ENCODE results near the gene PAM16. TPM values are rescaled to one million over a fixed set of nuclear protein-coding genes. Genes with fewer than 3 reads are reported as not detected.
A peak's percentile ranks its signal among the peaks of the same experiment; 100 is the strongest.

Gene PAM16
- total RNA-seq, 2 donors from 2014 or later: 57.7 to 66.2 TPM

DNA sequence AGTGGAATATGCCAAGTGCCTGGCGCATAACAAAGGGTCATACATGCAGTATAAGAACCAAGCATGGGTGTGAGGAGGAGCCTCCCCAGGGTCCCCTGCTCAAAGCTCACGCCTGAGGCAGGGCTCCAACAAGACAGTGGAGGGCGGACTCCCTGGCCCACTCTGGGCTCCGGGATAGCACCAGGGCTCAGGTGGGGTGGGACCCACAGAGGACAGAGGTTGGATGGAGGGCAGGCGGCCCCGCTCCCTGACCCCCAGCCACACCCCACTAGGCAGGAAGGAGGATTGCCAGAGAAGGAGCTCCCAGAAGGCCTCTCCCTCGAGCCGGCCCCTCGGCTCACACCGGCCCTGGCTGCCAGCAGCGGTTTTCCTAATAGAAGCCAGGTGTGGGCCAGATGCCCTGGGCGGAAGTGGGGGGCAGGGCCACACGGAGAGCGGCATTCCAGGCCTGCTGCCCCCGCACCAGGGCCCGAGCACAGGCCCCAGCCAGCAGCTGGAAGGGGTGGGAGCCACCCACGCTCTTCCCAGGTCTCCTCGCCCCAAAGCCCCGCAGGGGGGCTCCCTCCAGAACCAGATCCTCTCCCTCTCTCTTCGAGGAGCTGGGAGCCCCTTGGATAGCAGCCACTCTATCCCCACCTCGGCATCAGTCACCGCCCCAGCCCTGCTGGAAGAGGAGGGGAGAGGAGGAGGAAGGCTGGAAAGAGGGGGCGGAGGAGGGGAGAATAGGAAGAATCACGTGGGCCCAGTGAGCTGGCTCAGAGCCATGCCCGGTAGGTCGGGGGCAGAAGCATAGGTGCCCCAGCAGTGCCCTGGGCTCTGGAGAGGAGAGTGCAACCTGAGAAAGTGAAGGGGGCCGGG is 41.5 kb upstream of the PAM16 start:
- H3K36me3 ChIP-seq (ENCODE audit: control insufficient read depth, insufficient read depth, low read length): peaks cover 4% of the 10 kb centered on the region
- Mint-ChIP-seq H3K36me3 (ENCODE audit: low read depth) (peaks cover 10% of the 10 kb centered on the region), H3K9me3 (no peaks in the 10 kb centered on the region), H3K4me1 (peaks cover 9% of the 10 kb centered on the region), H3K4me3 (no peak overlapping the region), H3K27ac (peak overlapping the region; percentile 80), H3K27me3 (ENCODE audit: insufficient read depth) (no peaks in the 10 kb centered on the region)
- no peaks in the 10 kb centered on the region for H3K4me1 ChIP-seq (ENCODE audit: control insufficient read depth, insufficient read depth, low read length)
- no peaks in the 10 kb centered on the region for H3K9me3 ChIP-seq (ENCODE audit: control insufficient read depth, low read length)
- no peak overlapping the region for H3K9ac ChIP-seq (ENCODE audit: extremely low read depth, low read length, poor library complexity, severe bottlenecking)
- WGBS, 2 experiments (ENCODE audit: insufficient coverage in 1 of 2, insufficient read length in 1 of 2): 57 to 59% methylated on average over 13 to 27 of the region's 27 CpGs
- peak; percentile 91 for DNase-seq
- H3K4me3 ChIP-seq (ENCODE audit: low read length): no peak overlapping the region
- H3K27ac ChIP-seq (ENCODE audit: low read depth, low read length): peak overlapping the region; percentile 16
- H3K27me3 ChIP-seq (ENCODE audit: control insufficient read depth, insufficient read depth, low read length, poor library complexity, severe bottlenecking): no peaks in the 10 kb centered on the region
- no peak for TF ChIP-seq CTCF (conservative IDR thresholded peaks at IDR 0.05)

DNA sequence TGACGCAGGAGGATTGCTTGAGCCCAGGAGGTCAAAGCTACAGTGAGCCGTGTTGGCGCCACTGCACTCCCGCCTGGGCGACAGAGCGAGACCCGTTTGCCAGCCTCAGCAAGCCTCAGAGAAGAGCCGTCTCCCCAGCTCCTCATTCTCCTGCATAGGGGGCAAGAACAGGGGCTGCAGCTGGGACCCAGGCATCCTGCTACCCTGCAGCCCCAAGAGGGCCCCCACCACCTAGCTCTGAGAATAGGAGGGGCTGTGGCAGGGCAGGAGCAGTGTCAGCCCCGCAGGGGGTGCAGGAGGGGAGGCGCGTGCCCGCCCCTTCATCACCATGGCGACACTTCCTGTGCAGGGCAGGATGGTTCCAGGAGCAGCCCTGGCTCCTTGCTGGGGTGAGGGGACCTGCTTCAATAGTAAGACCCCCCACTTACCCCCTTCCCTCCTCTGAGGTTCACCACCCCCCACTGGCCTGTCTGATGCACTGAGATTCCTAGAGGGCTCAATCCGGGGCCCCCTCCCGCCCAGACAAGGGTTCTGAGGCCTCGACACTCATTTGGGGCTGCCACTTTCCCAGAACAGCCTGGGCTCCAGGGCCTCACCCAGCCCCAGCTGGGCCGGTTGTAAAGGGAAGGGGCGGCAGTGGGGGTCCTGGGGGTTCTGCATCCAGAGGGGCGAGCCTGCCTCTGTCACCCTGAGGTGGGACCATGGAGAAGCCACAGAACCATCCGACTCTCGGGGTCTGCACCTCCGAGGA is 40.7 kb upstream of the PAM16 start:
- Histone ChIP-seq H3K27me3 (ENCODE audit: control insufficient read depth, insufficient read depth, low read length, poor library complexity, severe bottlenecking) (no peaks in the 10 kb centered on the region), H3K4me3 (ENCODE audit: low read length) (no peak overlapping the region), H3K9me3 (ENCODE audit: control insufficient read depth, low read length) (no peaks in the 10 kb centered on the region), H3K9ac (ENCODE audit: extremely low read depth, low read length, poor library complexity, severe bottlenecking) (no peak overlapping the region), H3K27ac (ENCODE audit: low read depth, low read length) (peak overlapping the region; percentile 16), H3K36me3 (ENCODE audit: control insufficient read depth, insufficient read depth, low read length) (peaks cover 4% of the 10 kb centered on the region), H3K4me1 (ENCODE audit: control insufficient read depth, insufficient read depth, low read length) (no peaks in the 10 kb centered on the region)
- 78 to 82% methylated on average over 19 to 21 of the region's 22 CpGs for WGBS, 2 experiments (ENCODE audit: insufficient coverage in 1 of 2, insufficient read length in 1 of 2)
- Mint-ChIP-seq H3K27ac (peak overlapping the region; percentile 66), H3K9me3 (no peaks in the 10 kb centered on the region), H3K4me1 (peaks cover 9% of the 10 kb centered on the region), H3K4me3 (no peak overlapping the region), H3K36me3 (ENCODE audit: low read depth) (peaks cover 10% of the 10 kb centered on the region), H3K27me3 (ENCODE audit: insufficient read depth) (no peaks in the 10 kb centered on the region)
- TF ChIP-seq CTCF (conservative IDR thresholded peaks at IDR 0.05): no peak
- peak; percentile 86 for DNase-seq

DNA sequence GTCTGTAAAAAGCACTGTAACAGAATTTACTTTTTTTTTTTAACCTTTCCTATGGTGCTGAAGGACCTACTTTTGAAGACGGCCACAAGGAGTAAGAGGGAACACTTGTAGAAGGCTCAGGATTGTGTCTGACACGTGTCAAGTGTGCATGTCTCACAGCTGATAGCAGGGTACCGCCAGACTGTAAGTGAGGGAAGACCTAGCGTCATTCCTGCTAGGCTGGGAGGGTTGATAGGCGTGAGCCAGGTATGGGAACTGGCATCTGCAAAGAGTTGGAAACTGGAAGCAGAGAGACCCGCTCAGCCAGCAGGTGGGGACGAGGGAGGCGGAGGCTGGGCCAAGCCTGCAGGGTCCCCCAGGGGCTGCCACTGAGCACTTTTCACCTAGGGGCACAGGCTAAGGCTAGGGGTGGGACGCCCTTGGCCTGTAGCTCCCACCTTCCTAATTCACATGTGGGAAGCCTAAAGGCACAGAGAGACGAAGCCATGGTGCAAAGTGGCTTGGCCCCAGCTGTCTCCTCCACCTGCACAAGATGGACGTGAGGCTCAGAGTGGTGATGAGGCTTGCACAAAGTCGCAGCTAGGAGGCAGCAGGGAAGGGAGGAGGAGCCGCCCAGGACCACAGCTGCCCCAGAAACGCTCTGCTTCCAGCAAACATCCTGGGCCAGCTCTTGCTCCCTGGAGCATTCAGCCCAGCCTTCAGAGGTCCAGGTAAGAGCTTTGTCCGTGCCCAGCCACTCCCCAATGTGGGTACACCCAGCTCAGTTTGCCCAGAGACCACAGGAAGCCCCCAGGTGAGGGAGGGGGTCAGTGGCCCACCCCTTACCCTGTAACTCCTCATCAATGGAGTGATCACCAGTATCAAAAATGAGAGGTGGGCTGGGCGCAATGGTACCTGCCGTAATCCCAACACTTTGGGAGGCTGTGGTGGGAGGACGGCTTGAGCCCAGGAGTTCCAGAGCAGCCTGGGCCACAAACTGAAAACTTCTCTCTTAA is 39.4 kb upstream of the PAM16 start:
- Mint-ChIP-seq H3K27me3 (ENCODE audit: insufficient read depth) (no peaks in the 10 kb centered on the region), H3K4me1 (peaks cover 9% of the 10 kb centered on the region), H3K27ac (no peak overlapping the region), H3K4me3 (no peak overlapping the region), H3K9me3 (no peaks in the 10 kb centered on the region), H3K36me3 (ENCODE audit: low read depth) (peaks cover 9% of the 10 kb centered on the region)
- 84 to 87% methylated on average over 9 to 18 of the region's 18 CpGs for WGBS, 2 experiments (ENCODE audit: insufficient coverage in 1 of 2, insufficient read length in 1 of 2)
- H3K9ac ChIP-seq (ENCODE audit: extremely low read depth, low read length, poor library complexity, severe bottlenecking): no peak overlapping the region
- peak; percentile 65 for TF ChIP-seq CTCF (conservative IDR thresholded peaks at IDR 0.05)
- no peaks in the 10 kb centered on the region for H3K27me3 ChIP-seq (ENCODE audit: control insufficient read depth, insufficient read depth, low read length, poor library complexity, severe bottlenecking)
- H3K36me3 ChIP-seq (ENCODE audit: control insufficient read depth, insufficient read depth, low read length): peaks cover 4% of the 10 kb centered on the region
- H3K4me3 ChIP-seq (ENCODE audit: low read length): no peak overlapping the region
- DNase-seq: peak; percentile 80
- H3K9me3 ChIP-seq (ENCODE audit: control insufficient read depth, low read length): no peaks in the 10 kb centered on the region
- H3K4me1 ChIP-seq (ENCODE audit: control insufficient read depth, insufficient read depth, low read length): no peaks in the 10 kb centered on the region
- H3K27ac ChIP-seq (ENCODE audit: low read depth, low read length): no peak overlapping the region

All from endodermal cell (in vitro differentiated cells).